ENCODE measurements around the gene CPHXL. TPM values are rescaled to one million over a fixed set of nuclear protein-coding genes. Genes with fewer than 3 reads are reported as not detected.

The CPHXL gene
- total RNA-seq, 2 experiments from 2014 or later, result not detected

GRCh38 chr16:75733305-75734211 lies 7.3 kb upstream of the CPHXL start:
- peaks cover 5% of the 10 kb centered on the region for H3K27me3 Mint-ChIP-seq
- H3K4me3 Mint-ChIP-seq, result no peak overlapping the region
- no peak overlapping the region for H3K27ac Mint-ChIP-seq
- no peaks in the 10 kb centered on the region for H3K9me3 Mint-ChIP-seq
- H3K4me1 Mint-ChIP-seq, result no peaks in the 10 kb centered on the region
- no peaks in the 10 kb centered on the region for H3K36me3 Mint-ChIP-seq
- no peak for DNase-seq

- Mint-ChIP-seq H3K27me3 (peaks cover 2% of the 10 kb centered on the region), H3K9me3 (no peaks in the 10 kb centered on the region), H3K4me1 (no peaks in the 10 kb centered on the region), H3K36me3 (no peaks in the 10 kb centered on the region), H3K4me3 (no peak overlapping the region), H3K27ac (no peak overlapping the region)
- DNase-seq, result no peak
Measured at GRCh38 chr16:75732871-75733270, 6.6 kb upstream of the CPHXL start.

GRCh38 chr16:75727221-75727620 lies 931 bp upstream of the CPHXL start:
- no peaks in the 10 kb centered on the region for H3K4me1 Mint-ChIP-seq
- H3K4me3 Mint-ChIP-seq, result no peak overlapping the region
- H3K27me3 Mint-ChIP-seq, result no peaks in the 10 kb centered on the region
- H3K9me3 Mint-ChIP-seq, result peaks cover 4% of the 10 kb centered on the region
- H3K36me3 Mint-ChIP-seq, result no peaks in the 10 kb centered on the region
- no peak for DNase-seq
- H3K27ac Mint-ChIP-seq, result no peak overlapping the region

- H3K9me3 Mint-ChIP-seq, result peaks cover 11% of the 10 kb centered on the region
- H3K36me3 Mint-ChIP-seq, result peaks cover 4% of the 10 kb centered on the region
- no peak overlapping the region for H3K4me3 Mint-ChIP-seq
- H3K27ac Mint-ChIP-seq, result no peak overlapping the region
- H3K4me1 Mint-ChIP-seq, result no peaks in the 10 kb centered on the region
- DNase-seq, result no peak
- peaks cover 13% of the 10 kb centered on the region for H3K27me3 Mint-ChIP-seq
Measured at GRCh38 chr16:75718452-75718851, 7.8 kb downstream of the CPHXL start.

GRCh38 chr16:75714661-75715060 lies 11.6 kb downstream of the CPHXL start:
- H3K4me3 Mint-ChIP-seq, result no peak overlapping the region
- H3K36me3 Mint-ChIP-seq, result peaks cover 4% of the 10 kb centered on the region
- no peak for DNase-seq
- no peaks in the 10 kb centered on the region for H3K4me1 Mint-ChIP-seq
- H3K27ac Mint-ChIP-seq, result no peak overlapping the region
- peaks cover 12% of the 10 kb centered on the region for H3K9me3 Mint-ChIP-seq
- H3K27me3 Mint-ChIP-seq, result peaks cover 13% of the 10 kb centered on the region

- no peak for DNase-seq
- Mint-ChIP-seq H3K36me3 (peaks cover 3% of the 10 kb centered on the region), H3K4me1 (no peaks in the 10 kb centered on the region), H3K27me3 (peaks cover 5% of the 10 kb centered on the region), H3K27ac (no peak overlapping the region), H3K9me3 (peaks cover 12% of the 10 kb centered on the region), H3K4me3 (no peak overlapping the region)
Measured at GRCh38 chr16:75710344-75710743, 15.9 kb downstream of the CPHXL start.

GRCh38 chr16:75703306-75703705 lies 23.0 kb downstream of the CPHXL start:
- no peak for DNase-seq
- peaks cover 3% of the 10 kb centered on the region for H3K27me3 Mint-ChIP-seq
- H3K4me3 Mint-ChIP-seq, result no peak overlapping the region
- no peaks in the 10 kb centered on the region for H3K9me3 Mint-ChIP-seq
- H3K4me1 Mint-ChIP-seq, result no peaks in the 10 kb centered on the region
- H3K36me3 Mint-ChIP-seq, result no peaks in the 10 kb centered on the region
- H3K27ac Mint-ChIP-seq, result no peak overlapping the region

- peaks cover 1% of the 10 kb centered on the region for H3K27me3 Mint-ChIP-seq
- H3K4me3 Mint-ChIP-seq, result no peak overlapping the region
- no peaks in the 10 kb centered on the region for H3K4me1 Mint-ChIP-seq
Measured at GRCh38 chr16:75702242-75702641, 24.0 kb downstream of the CPHXL start.

GRCh38 chr16:75701361-75701760 lies 24.9 kb downstream of the CPHXL start, which contains the start of gene DUXB:
Gene DUXB (minus strand): TSS chr16:75701461. CDS start chr16:75701418, 43 bp downstream.
- no peaks in the 10 kb centered on the region for H3K27me3 Mint-ChIP-seq
- H3K9me3 Mint-ChIP-seq, result no peaks in the 10 kb centered on the region
- no peak for DNase-seq
- no peak within 1 kb of the TSS for H3K4me3 Mint-ChIP-seq
- H3K36me3 Mint-ChIP-seq, result no peaks in the 10 kb centered on the region
- no peaks in the 10 kb centered on the region for H3K4me1 Mint-ChIP-seq
- H3K27ac Mint-ChIP-seq, result no peak within 1 kb of the TSS

More at GRCh38 chr16:75702242-75702641, 24.0 kb downstream of the CPHXL start:
- no peaks in the 10 kb centered on the region for H3K36me3 Mint-ChIP-seq
- DNase-seq, result no peak
- H3K27ac Mint-ChIP-seq, result no peak overlapping the region
- H3K9me3 Mint-ChIP-seq, result no peaks in the 10 kb centered on the region

GRCh38 chr16:75697571-75697970 lies 28.7 kb downstream of the CPHXL start:
- H3K27ac Mint-ChIP-seq, result no peak overlapping the region
- no peaks in the 10 kb centered on the region for H3K4me1 Mint-ChIP-seq
- H3K9me3 Mint-ChIP-seq, result no peaks in the 10 kb centered on the region
- H3K4me3 Mint-ChIP-seq, result no peak overlapping the region
- no peak for DNase-seq
- H3K27me3 Mint-ChIP-seq, result no peaks in the 10 kb centered on the region
- H3K36me3 Mint-ChIP-seq, result no peaks in the 10 kb centered on the region

- Mint-ChIP-seq H3K27ac (no peak overlapping the region), H3K4me3 (no peak overlapping the region), H3K27me3 (no peaks in the 10 kb centered on the region), H3K9me3 (no peaks in the 10 kb centered on the region), H3K4me1 (no peaks in the 10 kb centered on the region), H3K36me3 (no peaks in the 10 kb centered on the region)
- no peak for DNase-seq
Measured at GRCh38 chr16:75695708-75696107, 30.6 kb downstream of the CPHXL start.

- peaks cover 1% of the 10 kb centered on the region for H3K9me3 Mint-ChIP-seq
- H3K27ac Mint-ChIP-seq, result no peak overlapping the region
- no peaks in the 10 kb centered on the region for H3K36me3 Mint-ChIP-seq
- no peak overlapping the region for H3K4me3 Mint-ChIP-seq
- no peak for DNase-seq
- H3K4me1 Mint-ChIP-seq, result no peaks in the 10 kb centered on the region
- H3K27me3 Mint-ChIP-seq, result peaks cover 3% of the 10 kb centered on the region
Measured at GRCh38 chr16:75687361-75687760, 38.9 kb downstream of the CPHXL start.

- Mint-ChIP-seq H3K36me3 (no peaks in the 10 kb centered on the region), H3K9me3 (no peaks in the 10 kb centered on the region), H3K4me3 (no peak overlapping the region), H3K4me1 (no peaks in the 10 kb centered on the region), H3K27ac (no peak overlapping the region), H3K27me3 (no peaks in the 10 kb centered on the region)
- no peak for DNase-seq
Measured at GRCh38 chr16:75682308-75682707, 44.0 kb downstream of the CPHXL start.

- H3K4me3 Mint-ChIP-seq, result no peak overlapping the region
- no peak overlapping the region for H3K27ac Mint-ChIP-seq
- no peaks in the 10 kb centered on the region for H3K9me3 Mint-ChIP-seq
- H3K4me1 Mint-ChIP-seq, result no peaks in the 10 kb centered on the region
- H3K27me3 Mint-ChIP-seq, result no peaks in the 10 kb centered on the region
- DNase-seq, result no peak
- no peaks in the 10 kb centered on the region for H3K36me3 Mint-ChIP-seq
Measured at GRCh38 chr16:75679366-75679765, 46.9 kb downstream of the CPHXL start.

GRCh38 chr16:75676909-75677308 lies 49.4 kb downstream of the CPHXL start, which contains the start of gene CPHXL2:
Gene CPHXL2 (minus strand): TSS chr16:75677009. CDS start chr16:75676999, 10 bp downstream.
- DNase-seq, result no peak
- no peaks in the 10 kb centered on the region for H3K9me3 Mint-ChIP-seq
- H3K36me3 Mint-ChIP-seq, result no peaks in the 10 kb centered on the region
- no peak within 1 kb of the TSS for H3K27ac Mint-ChIP-seq
- H3K4me1 Mint-ChIP-seq, result no peaks in the 10 kb centered on the region
- H3K27me3 Mint-ChIP-seq, result no peaks in the 10 kb centered on the region
- no peak within 1 kb of the TSS for H3K4me3 Mint-ChIP-seq

GRCh38 chr16:75667503-75667902 lies 58.8 kb downstream of the CPHXL start:
- Mint-ChIP-seq H3K36me3 (no peaks in the 10 kb centered on the region), H3K27me3 (no peaks in the 10 kb centered on the region), H3K4me1 (no peaks in the 10 kb centered on the region), H3K4me3 (no peak overlapping the region), H3K27ac (no peak overlapping the region), H3K9me3 (no peaks in the 10 kb centered on the region)
- no peak for DNase-seq
